ENCODE measurements around the gene DTNB.
A peak's percentile ranks its signal among the peaks of the same experiment; 100 is the strongest.

DNA sequence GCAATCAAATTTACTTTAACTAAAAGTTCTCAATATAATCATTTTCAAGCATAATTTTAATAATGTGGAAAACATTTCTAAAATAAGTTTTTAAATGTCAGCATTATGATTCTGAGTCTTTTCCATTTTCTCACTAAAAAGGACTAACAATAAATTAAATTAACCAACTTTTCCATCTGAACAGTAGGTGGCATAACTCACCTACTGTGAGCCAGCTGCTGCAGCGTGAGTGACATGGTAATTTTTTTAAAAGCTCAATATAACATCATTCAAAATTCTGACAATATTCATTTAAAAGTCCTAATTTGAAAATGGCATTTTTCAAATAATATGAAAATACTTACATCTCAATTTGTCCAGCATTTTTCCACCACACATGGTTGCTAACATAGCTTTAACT is 66.5 kb downstream of the DTNB start:
- TF ChIP-seq EZH2 (IDR thresholded peaks at IDR 0.05; ENCODE audit: low read length, missing control alignments) = no peak
- TF ChIP-seq, protein P1, sequence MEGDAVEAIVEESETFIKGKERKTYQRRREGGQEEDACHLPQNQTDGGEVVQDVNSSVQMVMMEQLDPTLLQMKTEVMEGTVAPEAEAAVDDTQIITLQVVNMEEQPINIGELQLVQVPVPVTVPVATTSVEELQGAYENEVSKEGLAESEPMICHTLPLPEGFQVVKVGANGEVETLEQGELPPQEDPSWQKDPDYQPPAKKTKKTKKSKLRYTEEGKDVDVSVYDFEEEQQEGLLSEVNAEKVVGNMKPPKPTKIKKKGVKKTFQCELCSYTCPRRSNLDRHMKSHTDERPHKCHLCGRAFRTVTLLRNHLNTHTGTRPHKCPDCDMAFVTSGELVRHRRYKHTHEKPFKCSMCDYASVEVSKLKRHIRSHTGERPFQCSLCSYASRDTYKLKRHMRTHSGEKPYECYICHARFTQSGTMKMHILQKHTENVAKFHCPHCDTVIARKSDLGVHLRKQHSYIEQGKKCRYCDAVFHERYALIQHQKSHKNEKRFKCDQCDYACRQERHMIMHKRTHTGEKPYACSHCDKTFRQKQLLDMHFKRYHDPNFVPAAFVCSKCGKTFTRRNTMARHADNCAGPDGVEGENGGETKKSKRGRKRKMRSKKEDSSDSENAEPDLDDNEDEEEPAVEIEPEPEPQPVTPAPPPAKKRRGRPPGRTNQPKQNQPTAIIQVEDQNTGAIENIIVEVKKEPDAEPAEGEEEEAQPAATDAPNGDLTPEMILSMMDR (conservative IDR thresholded peaks at IDR 0.05 in 1 of 2, IDR thresholded peaks at IDR 0.05 in 1 of 2; ENCODE audit: low read depth in 1 of 2, low read length in 2 of 2) = peak; percentile 37 to 49

All from fibroblast of lung (primary cell).